IMR-90 (cell line): ENCODE results near the gene AMTN. TPM values are rescaled to one million over a fixed set of nuclear protein-coding genes. Genes with fewer than 3 reads are reported as not detected.

Experiments
- ATAC-seq: fragments of 200-7000 bp; cut with Tn5 transposase; 2 replicates; pipeline ENCODE4 v1.9.1; 2020; ENCODE audit warnings: low read depth, mild to moderate bottlenecking, moderate library complexity
- BruUV-seq: library from RNA; stranded (reverse); fragments of 400-500 nt; replicated peaks from 2 replicates; lab custom pipeline; 2021; lab: Mats Ljungman, UMichigan
- CTCF ChIA-PET: fragments of 300-600 bp; formaldehyde crosslinking; extraction: SDS; loops from one replicate; lab custom pipeline; 2021; ENCODE audit warnings: antibody characterized with exemption; lab: Yijun Ruan, JAX
- POLR2A ChIA-PET: fragments of 300-600 bp; sonication (Branson Sonifier 250); formaldehyde crosslinking; loops from one replicate; lab custom pipeline; 2022; ENCODE audit warnings: antibody characterized with exemption; ENCODE audit not compliant: unreplicated experiment; lab: Charles Lee
- DNase-seq: peaks from one replicate; pipeline ENCODE4 v3.0.0; 2013
- H2AFZ ChIP-seq: replicated peaks from 2 replicates; pipeline ENCODE3; 2013; ENCODE audit warnings: low read length, mild to moderate bottlenecking; ENCODE audit not compliant: poor library complexity
- H2AK5ac ChIP-seq: 2 replicates; pipeline ENCODE4 v1.6.1; 2013; ENCODE audit warnings: low read depth, low read length, inconsistent platforms
- H2AK9ac ChIP-seq: replicated peaks from 2 replicates; pipeline ENCODE3; 2013; ENCODE audit warnings: mild to moderate bottlenecking, low read depth, low read length, moderate library complexity; ENCODE audit not compliant: poor library complexity
- H2BK120ac ChIP-seq: 2 replicates; pipeline ENCODE4 v1.6.1; 2013; ENCODE audit warnings: low read depth, low read length, inconsistent platforms
- H2BK15ac ChIP-seq: 3 replicates; pipeline ENCODE4 v1.6.1; 2013; ENCODE audit warnings: low read depth, low read length, inconsistent platforms
- H2BK20ac ChIP-seq: 2 replicates; pipeline ENCODE4 v1.6.1; 2013; ENCODE audit warnings: low read depth, mild to moderate bottlenecking, inconsistent platforms, low read length, moderate library complexity
- H2BK5ac ChIP-seq: 2 replicates; pipeline ENCODE4 v1.6.1; 2013; ENCODE audit warnings: mild to moderate bottlenecking, low read depth, low read length, inconsistent platforms; ENCODE audit not compliant: poor library complexity, severe bottlenecking
- H3K14ac ChIP-seq: replicated peaks from 2 replicates; pipeline ENCODE4 v1.6.1; 2013; ENCODE audit warnings: low read depth, low read length, inconsistent platforms
- H3K18ac ChIP-seq: 2 replicates; pipeline ENCODE4 v1.6.1; 2013; ENCODE audit warnings: low read depth, low read length, control low read depth
- H3K23ac ChIP-seq: 2 replicates; pipeline ENCODE4 v1.6.1; 2013; ENCODE audit warnings: low read depth, low read length, inconsistent platforms
- H3K27ac ChIP-seq: 2 replicates; pipeline ENCODE4 v1.5.1; 2013; ENCODE audit warnings: mild to moderate bottlenecking, control low read depth, low read length; ENCODE audit not compliant: insufficient read depth
- H3K27me3 ChIP-seq: 2 replicates; pipeline ENCODE4 v1.6.1; 2013; ENCODE audit warnings: low read length; ENCODE audit not compliant: control insufficient read depth, insufficient read depth
- H3K36me3 ChIP-seq: 2 replicates; pipeline ENCODE4 v1.6.1; 2013; ENCODE audit warnings: low read length, mixed read lengths; ENCODE audit not compliant: control insufficient read depth, insufficient read depth
- H3K4ac ChIP-seq: 2 replicates; pipeline ENCODE4 v1.6.1; 2013; ENCODE audit warnings: low read depth, low read length, inconsistent platforms
- H3K4me1 ChIP-seq: 2 replicates; pipeline ENCODE4 v1.6.1; 2013; ENCODE audit warnings: low read length, mixed read lengths; ENCODE audit not compliant: control insufficient read depth, insufficient read depth
- H3K4me2 ChIP-seq: 2 replicates; pipeline ENCODE4 v1.6.1; 2013; ENCODE audit warnings: low read depth, mild to moderate bottlenecking, control low read depth, low read length, moderate library complexity
- H3K4me3 ChIP-seq: 2 replicates; pipeline ENCODE4 v1.5.1; 2013; ENCODE audit warnings: low read depth, mild to moderate bottlenecking, control low read depth, low read length, moderate library complexity; ENCODE audit not compliant: insufficient read depth
- H3K56ac ChIP-seq: 2 replicates; pipeline ENCODE4 v1.6.1; 2013; ENCODE audit warnings: low read length, inconsistent platforms; ENCODE audit not compliant: insufficient read depth; ENCODE audit errors: extremely low read depth
- H3K79me1 ChIP-seq, 2 experiments: 2 replicates each; pipeline ENCODE4 v1.6.1; 2013; ENCODE audit warnings: low read length in 2 of 2, inconsistent platforms in 1 of 2, low read depth in 1 of 2
- H3K9ac ChIP-seq: 2 replicates; pipeline ENCODE4 v1.6.1; 2013; ENCODE audit warnings: low read depth, low read length, control low read depth
- H3K9me1 ChIP-seq: 2 replicates; pipeline ENCODE4 v1.6.1; 2013; ENCODE audit warnings: low read length, inconsistent platforms; ENCODE audit not compliant: insufficient read depth
- H3K9me3 ChIP-seq: 2 replicates; pipeline ENCODE4 v1.6.1; 2013; ENCODE audit warnings: low read length; ENCODE audit not compliant: control insufficient read depth, insufficient read depth
- H4K20me1 ChIP-seq: 2 replicates; pipeline ENCODE4 v1.6.1; 2013; ENCODE audit warnings: low read length, inconsistent platforms; ENCODE audit not compliant: insufficient read depth
- H4K5ac ChIP-seq: 2 replicates; pipeline ENCODE4 v1.6.1; 2013; ENCODE audit warnings: mild to moderate bottlenecking, low read depth, low read length, control low read depth
- H4K8ac ChIP-seq, 2 experiments: 2 replicates each; pipeline ENCODE4 v1.6.1; 2013; ENCODE audit warnings: low read depth in 2 of 2, low read length in 2 of 2, control low read depth in 1 of 2, inconsistent platforms in 1 of 2
- H4K91ac ChIP-seq: 2 replicates; pipeline ENCODE4 v1.6.1; 2013; ENCODE audit warnings: low read depth, low read length, inconsistent platforms; ENCODE audit not compliant: insufficient read depth
- BHLHE40 ChIP-seq: fragments of 150-350 bp; IDR thresholded peaks from 2 replicates; pipeline ENCODE4 v1.6.1; 2016; ENCODE audit warnings: mild to moderate bottlenecking, low read depth, low read length
- CHD1 ChIP-seq: IDR thresholded peaks from 2 replicates; pipeline ENCODE4 v1.6.1; 2012; ENCODE audit warnings: low read depth, low read length, improper control_type of control experiment
- CTCF ChIP-seq: conservative IDR thresholded peaks from 2 replicates; pipeline ENCODE4 v1.5.1; 2012; ENCODE audit warnings: mild to moderate bottlenecking, low read depth, low read length, improper control_type of control experiment
- ELK1 ChIP-seq: fragments of 150-350 bp; IDR thresholded peaks from 2 replicates; pipeline ENCODE4 v1.6.1; 2016; ENCODE audit warnings: low read depth, mild to moderate bottlenecking, low read length, moderate library complexity, borderline replicate concordance
- MAFK ChIP-seq: IDR thresholded peaks from 2 replicates; pipeline ENCODE4 v1.6.1; 2012; ENCODE audit warnings: low read depth, low read length, improper control_type of control experiment
- MAZ ChIP-seq: IDR thresholded peaks from 2 replicates; pipeline ENCODE4 v1.6.1; 2012; ENCODE audit warnings: low read depth, mild to moderate bottlenecking, low read length, improper control_type of control experiment, moderate library complexity, borderline replicate concordance
- MXI1 ChIP-seq: IDR thresholded peaks from 2 replicates; pipeline ENCODE4 v1.6.1; 2012; ENCODE audit warnings: low read depth, mild to moderate bottlenecking, low read length, moderate library complexity, borderline replicate concordance
- RAD21 ChIP-seq: IDR thresholded peaks from 2 replicates; pipeline ENCODE4 v1.6.1; 2012; ENCODE audit warnings: low read length, improper control_type of control experiment
- RFX5 ChIP-seq: IDR thresholded peaks from 2 replicates; pipeline ENCODE4 v1.8.0; 2012; ENCODE audit warnings: low read depth, mild to moderate bottlenecking, low read length, moderate library complexity
- SMC3 ChIP-seq: fragments of 150-350 bp; IDR thresholded peaks from 2 replicates; pipeline ENCODE4 v1.6.1; 2016; ENCODE audit warnings: low read depth, mild to moderate bottlenecking, antibody characterized with exemption, low read length, moderate library complexity
- USF2 ChIP-seq: fragments of 150-350 bp; IDR thresholded peaks from 2 replicates; pipeline ENCODE4 v1.6.1; 2017; ENCODE audit warnings: mild to moderate bottlenecking, antibody characterized with exemption, low read length, low read depth
- WGBS, 2 experiments: methylation state at CpG; one replicate each; pipeline versions ENCODE4 v1.1.5 to v1.1.7; 2013; ENCODE audit warnings: missing lambda C conversion rate in 2 of 2; ENCODE audit not compliant: insufficient read length in 1 of 2; ENCODE audit errors: extremely low coverage in 2 of 2; 5-methylcytosine and 5-hydroxymethylcytosine counted together
- dilution Hi-C: fragments of 300-500 bp; cut with HindIII; formaldehyde crosslinking; loops from one replicate; pipeline ENCODE4 v1.14.3; 2018; ENCODE audit warnings: low sequenced_read_pairs; ENCODE audit not compliant: unreplicated experiment
- in situ Hi-C: fragments of 300-500 bp; cut with MboI; formaldehyde crosslinking; loops from 3 replicates; pipeline ENCODE4 v1.14.3; 2019; ENCODE audit warnings: low sequenced_read_pairs, inconsistent platforms, mixed read lengths
- intact Hi-C: fragments of 100-400 bp; cut with micrococcal nuclease; formaldehyde crosslinking; loops from 2 replicates; pipeline ENCODE4 v1.10.0; 2022
- polyA plus RNA-seq, 3 experiments: library from polyadenylated mRNA; depleted of rRNA; stranded (reverse); fragments of >200 nt; gene quantifications; 2 replicates each; pipeline ENCODE4 v1.2.3, GENCODE V29; 2012; ENCODE audit warnings: low replicate concordance in 1 of 3
- total RNA-seq: library from RNA; depleted of rRNA; stranded (reverse); fragments of >200 nt; gene quantifications from 2 replicates; pipeline ENCODE4 v1.2.3, GENCODE V29; 2012

Gene AMTN
- total and polyA plus RNA-seq, 2 of the 4 experiments (the other 2 are of a cell fraction) = not detected

GRCh38 chr4:70488748-70489147, 29.6 kb upstream of the AMTN start:
- BruUV-seq = no TSS peak

More at GRCh38 chr4:70488748-70489147, 29.6 kb upstream of the AMTN start:
- no peak overlapping the region for H3K4ac ChIP-seq
- dilution Hi-C loops = no loop called here
- no peaks in the 10 kb centered on the region for H3K79me1 ChIP-seq
- no peak overlapping the region for H3K9ac ChIP-seq
- TF ChIP-seq MAZ (no peak), USF2 (no peak), CHD1 (no peak), MXI1 (no peak), CTCF (no peak), RFX5 (no peak), ELK1 (no peak), BHLHE40 (no peak), SMC3 (no peak), RAD21 (no peak), MAFK (no peak)
- H3K4me1 ChIP-seq = no peaks in the 10 kb centered on the region
- no peak overlapping the region for H4K8ac ChIP-seq
- H4K20me1 ChIP-seq = no peaks in the 10 kb centered on the region
- H2BK15ac ChIP-seq = no peak overlapping the region
- DNase-seq (no peak), ATAC-seq (no peak)
- no peak overlapping the region for H2BK120ac ChIP-seq
- H3K23ac ChIP-seq = no peak overlapping the region
- no peak overlapping the region for H3K4me3 ChIP-seq
- CTCF ChIA-PET = interaction anchor here (0.6 kb wide), 1 partner anchor 460 kb away, joined by 3 read pairs; the partner anchor contains the start of gene HTN3
- no peak overlapping the region for H3K4me2 ChIP-seq
- no peak overlapping the region for H3K27ac ChIP-seq
- no peak overlapping the region for H4K91ac ChIP-seq
- H2AK9ac ChIP-seq = no peak overlapping the region
- H4K5ac ChIP-seq = no peak overlapping the region
- no peaks in the 10 kb centered on the region for H3K27me3 ChIP-seq
- POLR2A ChIA-PET = no interaction called here
- H3K9me1 ChIP-seq = no peaks in the 10 kb centered on the region
- no peaks in the 10 kb centered on the region for H3K36me3 ChIP-seq
- in situ Hi-C loops = no loop called here
- no peak overlapping the region for H3K56ac ChIP-seq
- intact Hi-C loops = no loop called here
- no CpG with 5 or more reads among the region's 3 CpGs for WGBS, 2 experiments
- H2BK20ac ChIP-seq = no peak overlapping the region
- no peak overlapping the region for H3K18ac ChIP-seq
- no peaks in the 10 kb centered on the region for H3K9me3 ChIP-seq
- H2BK5ac ChIP-seq = no peak overlapping the region
- no peak overlapping the region for H3K14ac ChIP-seq
- H2AFZ ChIP-seq = no peak overlapping the region
- H2AK5ac ChIP-seq = no peak overlapping the region
